ENCODE measurements around the gene ZBTB7C.

GRCh38 chr18:48164116-48164515 is 245.1 kb downstream of the ZBTB7C start:
- no peak for TF ChIP-seq POLR2A (IDR thresholded peaks at IDR 0.05)
- TF ChIP-seq POLR2AphosphoS5 (IDR thresholded peaks at IDR 0.05) = no peak
